Esophagus muscularis mucosa (tissue), 2 donors: ENCODE data around the gene CLDN9.

ENCODE experiments used
- EP300 ChIP-seq: sonication (generic); formaldehyde crosslinking; IDR thresholded peaks from one replicate; pipeline ENCODE4 v1.6.1; 2017; ENCODE audit warnings: antibody characterized with exemption
- POLR2A ChIP-seq: fragments of 450-650 bp; IDR thresholded peaks from one replicate; pipeline ENCODE4 v1.6.1; 2017; ENCODE audit warnings: antibody characterized with exemption, moderate library complexity, mild to moderate bottlenecking, low read depth

DNA sequence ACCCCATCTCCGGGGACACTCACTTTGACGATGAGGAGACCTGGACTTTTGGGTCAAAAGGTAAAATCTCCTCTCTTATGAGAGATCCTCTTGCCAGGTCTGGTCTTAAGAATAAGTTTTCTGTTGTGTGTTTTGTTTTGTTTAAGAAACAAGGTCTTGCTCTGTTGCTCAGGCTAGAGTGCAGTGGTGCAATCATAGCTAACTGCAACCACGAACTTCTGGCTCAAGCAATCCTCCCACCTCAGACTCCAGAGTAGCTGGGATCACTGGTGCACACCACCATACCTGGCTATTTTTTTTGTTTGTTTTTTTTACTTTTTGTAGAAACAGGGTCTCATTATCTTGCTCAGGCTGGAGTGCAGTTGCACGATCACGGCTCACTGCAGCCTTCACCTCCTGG lies 37.8 kb downstream of the CLDN9 start:
- TF ChIP-seq EP300 (no peak), POLR2A (no peak)
